Spleen (tissue), 11 donors: ENCODE data around the gene NEBL. TPM values are rescaled to one million over a fixed set of nuclear protein-coding genes. Genes with fewer than 3 reads are reported as not detected.

Source experiments
- DNase-seq: peaks from one replicate; pipeline ENCODE4 v3.0.0-alpha.2; 2020
- H3K27ac ChIP-seq, 8 donors: fragments of 200-600 bp; sonication (generic) in 7 of 8; 1 replicate in 4 of 8; 2 replicates in 4 of 8; pipeline versions ENCODE4 v1.5.0 to v1.8.0; 2016 to 2021; ENCODE audit warnings: inconsistent platforms in 4 of 8, mild to moderate bottlenecking in 4 of 8, moderate library complexity in 1 of 8
- H3K27me3 ChIP-seq, 7 donors: fragments of 200-600 bp; sonication (generic) in 6 of 7; replicated peaks in 1 of 7; 1 replicate in 4 of 7; 2 replicates in 3 of 7; pipeline versions ENCODE4 v1.5.0 to v1.8.0; 2016 to 2021; ENCODE audit warnings: inconsistent platforms in 3 of 7, mild to moderate bottlenecking in 1 of 7
- H3K36me3 ChIP-seq, 6 donors: fragments of 200-600 bp; sonication (generic) in 5 of 6; 1 replicate in 4 of 6; 2 replicates in 2 of 6; pipeline versions ENCODE4 v1.5.0 to v1.8.0; 2016 to 2021; ENCODE audit warnings: inconsistent platforms in 2 of 6
- H3K4me1 ChIP-seq, 6 donors: fragments of 200-600 bp; sonication (generic) in 5 of 6; 1 replicate in 3 of 6; 2 replicates in 3 of 6; pipeline versions ENCODE4 v1.5.0 to v1.8.0; 2016 to 2021; ENCODE audit warnings: inconsistent platforms in 3 of 6
- H3K4me3 ChIP-seq, 8 donors: fragments of 200-600 bp; sonication (generic) in 7 of 8; 1 replicate in 4 of 8; 2 replicates in 4 of 8; pipeline versions ENCODE4 v1.5.0 to v1.8.0; 2016 to 2021; ENCODE audit warnings: inconsistent platforms in 4 of 8, mild to moderate bottlenecking in 4 of 8, moderate library complexity in 2 of 8
- H3K9me3 ChIP-seq, 8 donors: fragments of 200-600 bp; sonication (generic) in 7 of 8; 1 replicate in 4 of 8; 2 replicates in 4 of 8; pipeline versions ENCODE4 v1.5.0 to v1.8.0; 2016 to 2021; ENCODE audit warnings: inconsistent platforms in 4 of 8
- POLR2A ChIP-seq, 3 donors: fragments of 450-650 bp; IDR thresholded peaks; one replicate each; pipeline ENCODE4 v1.5.1; 2017; ENCODE audit warnings: antibody characterized with exemption in 3 of 3, mild to moderate bottlenecking in 1 of 3
- POLR2AphosphoS5 ChIP-seq, 3 donors: sonication (generic); formaldehyde crosslinking; IDR thresholded peaks; one replicate each; pipeline ENCODE4 v1.5.1; 2017; ENCODE audit warnings: antibody characterized with exemption in 3 of 3
- WGBS, 5 donors: extraction: QIAGEN DNeasy Blood & Tissue Kit in 3 of 5; methylation state at CpG; one replicate each; pipeline versions ENCODE4 v1.1.5 to v1.1.7; 2013 to 2018; 5-methylcytosine and 5-hydroxymethylcytosine counted together
- intact Hi-C: fragments of 100-400 bp; cut with DNase I; formaldehyde crosslinking; loops from one replicate; pipeline ENCODE4 v1.15.0; 2023; ENCODE audit warnings: low total_unique reads
- polyA plus RNA-seq, 3 donors: library from polyadenylated mRNA; stranded (reverse); fragments of 200-250 nt; gene quantifications; one replicate each; pipeline ENCODE4 v1.2.1, GENCODE V29; 2013
- total RNA-seq, 7 donors: library from RNA; depleted of rRNA in 3 of 7; stranded (reverse); fragments of >200 nt in 3 of 7; fragmentation: NEBNext Ultra II Directional in 4 of 7; extraction: Animal tissue kit (Norgen Biotek cat#: 25700) in 4 of 7; gene quantifications; one replicate each; pipeline versions ENCODE4 v1.1.0 to v1.2.1, GENCODE V29; 2016 to 2021
- TF ChIP-seq, protein P1 (sequence below), 11 experiments: fragments of 200-600 bp in 7 of 11; fragments of 450-650 bp in 4 of 11; sonication (generic) in 4 of 11; IDR thresholded peaks in 8 of 11; conservative IDR thresholded peaks in 3 of 11; 1 replicate in 7 of 11; 2 replicates in 4 of 11; pipeline versions ENCODE4 v1.4.0 to v1.8.0; 2016 to 2021; ENCODE audit warnings: antibody characterized with exemption in 11 of 11, inconsistent platforms in 4 of 11, mild to moderate bottlenecking in 1 of 11
- donor health status: healthy with polysubstance abuse.
- donor health status: DM: no; HTN: no; CAD: no; lungs with moderate emphysema.
- donor health status: DM: no; HTN: no; CAD: no.
- donor health status: Bipolar disorder and iron deficiency.
- donor health status: healthy.
- donor health status: DM: no; HTN: no; CAD: no.
- donor health status: DM: yes; HTN: yes; CAD: no.

Gene NEBL
- total and polyA plus RNA-seq, 10 donors = 0.08 to 2.7 (median 0.54) TPM

DNA sequence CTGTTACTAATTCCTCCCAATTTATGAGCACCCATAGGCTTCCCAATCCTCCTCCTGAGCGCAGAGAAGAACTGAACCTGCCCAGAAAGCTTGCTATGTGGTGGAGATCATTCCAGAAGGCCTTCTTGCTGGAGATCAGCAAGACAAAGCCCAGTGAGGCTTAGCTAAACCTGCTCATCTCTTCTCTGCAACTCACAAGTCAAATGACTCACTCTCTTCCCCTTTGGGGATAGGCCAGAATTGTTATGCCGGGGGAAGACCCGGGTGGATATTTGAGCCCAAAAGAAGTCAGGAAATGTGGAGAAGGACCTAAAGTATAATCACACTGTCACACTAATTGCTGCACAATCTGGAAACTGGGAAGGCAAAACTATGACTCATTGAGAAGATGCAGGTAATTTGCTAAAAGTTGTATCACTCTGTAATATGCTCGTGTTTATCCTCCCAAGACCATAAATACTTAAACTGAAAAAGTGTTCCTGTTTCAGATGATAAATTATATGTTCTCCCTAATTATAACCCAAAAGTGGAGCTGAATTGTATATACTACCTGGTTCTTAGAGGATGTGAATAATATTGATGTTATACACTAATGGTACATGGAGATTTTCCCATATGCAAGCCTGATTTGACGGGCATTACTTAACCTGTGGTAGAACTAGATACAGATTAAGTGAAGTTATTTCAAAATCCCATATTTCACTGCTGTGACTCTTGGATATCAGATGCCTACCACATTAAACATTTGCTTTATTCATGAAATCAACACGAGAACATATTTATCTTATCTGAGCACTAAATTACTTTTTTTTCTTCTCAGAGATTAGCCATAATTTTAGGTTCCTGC is 6.4 kb downstream of the NEBL start:
- DNase-seq = no peak
- 69 to 79% (median 79%) methylated on average over 6 of the region's 6 CpGs for WGBS, 5 donors
- Histone ChIP-seq H3K27me3 (peaks cover 0 to 7% (median 0%) of the 10 kb centered on the region in 7 donors), H3K36me3 (no peaks in the 10 kb centered on the region), H3K27ac (no peak overlapping the region), H3K4me1 (no peaks in the 10 kb centered on the region), H3K4me3 (no peak overlapping the region), H3K9me3 (no peaks in the 10 kb centered on the region)
- TF ChIP-seq POLR2A (IDR thresholded peaks at IDR 0.05) (no peak), POLR2AphosphoS5 (IDR thresholded peaks at IDR 0.05) (no peak)
- TF ChIP-seq, protein P1, sequence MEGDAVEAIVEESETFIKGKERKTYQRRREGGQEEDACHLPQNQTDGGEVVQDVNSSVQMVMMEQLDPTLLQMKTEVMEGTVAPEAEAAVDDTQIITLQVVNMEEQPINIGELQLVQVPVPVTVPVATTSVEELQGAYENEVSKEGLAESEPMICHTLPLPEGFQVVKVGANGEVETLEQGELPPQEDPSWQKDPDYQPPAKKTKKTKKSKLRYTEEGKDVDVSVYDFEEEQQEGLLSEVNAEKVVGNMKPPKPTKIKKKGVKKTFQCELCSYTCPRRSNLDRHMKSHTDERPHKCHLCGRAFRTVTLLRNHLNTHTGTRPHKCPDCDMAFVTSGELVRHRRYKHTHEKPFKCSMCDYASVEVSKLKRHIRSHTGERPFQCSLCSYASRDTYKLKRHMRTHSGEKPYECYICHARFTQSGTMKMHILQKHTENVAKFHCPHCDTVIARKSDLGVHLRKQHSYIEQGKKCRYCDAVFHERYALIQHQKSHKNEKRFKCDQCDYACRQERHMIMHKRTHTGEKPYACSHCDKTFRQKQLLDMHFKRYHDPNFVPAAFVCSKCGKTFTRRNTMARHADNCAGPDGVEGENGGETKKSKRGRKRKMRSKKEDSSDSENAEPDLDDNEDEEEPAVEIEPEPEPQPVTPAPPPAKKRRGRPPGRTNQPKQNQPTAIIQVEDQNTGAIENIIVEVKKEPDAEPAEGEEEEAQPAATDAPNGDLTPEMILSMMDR (IDR thresholded peaks at IDR 0.05 in 8 of 11, conservative IDR thresholded peaks at IDR 0.05 in 3 of 11) = no peak
- intact Hi-C loops = no loop called here

DNA sequence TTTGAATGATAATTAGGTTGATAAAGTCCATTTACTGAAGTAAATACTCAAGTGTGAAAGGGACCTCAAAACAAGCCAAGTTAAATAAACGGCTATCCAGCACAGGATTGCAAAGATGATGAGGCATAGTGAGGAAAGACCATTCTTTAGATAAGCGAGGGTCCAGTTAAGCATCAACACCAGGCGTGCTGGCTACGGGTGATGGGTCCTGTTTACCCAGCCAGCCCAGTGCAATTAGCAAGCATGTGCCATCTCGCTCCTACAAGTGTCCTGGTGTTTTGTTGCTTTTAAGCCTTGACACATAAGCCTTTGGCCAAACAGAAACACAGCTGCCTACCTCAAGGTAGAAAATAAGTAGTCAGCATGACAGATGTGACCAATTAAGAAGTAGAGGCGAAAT is 7.1 kb downstream of the NEBL start:
- Histone ChIP-seq H3K36me3 (no peaks in the 10 kb centered on the region), H3K4me1 (no peaks in the 10 kb centered on the region), H3K27ac (no peak overlapping the region), H3K9me3 (no peaks in the 10 kb centered on the region), H3K27me3 (peaks cover 0 to 7% (median 0%) of the 10 kb centered on the region in 7 donors), H3K4me3 (no peak overlapping the region)
- no peak for DNase-seq
- WGBS, 5 donors = 63 to 80% (median 74%) methylated on average over 6 of the region's 6 CpGs
- TF ChIP-seq POLR2AphosphoS5 (IDR thresholded peaks at IDR 0.05) (no peak), POLR2A (IDR thresholded peaks at IDR 0.05) (no peak)
- TF ChIP-seq, protein P1 (IDR thresholded peaks at IDR 0.05 in 8 of 11, conservative IDR thresholded peaks at IDR 0.05 in 3 of 11) = no peak
- intact Hi-C loops = no loop called here

DNA sequence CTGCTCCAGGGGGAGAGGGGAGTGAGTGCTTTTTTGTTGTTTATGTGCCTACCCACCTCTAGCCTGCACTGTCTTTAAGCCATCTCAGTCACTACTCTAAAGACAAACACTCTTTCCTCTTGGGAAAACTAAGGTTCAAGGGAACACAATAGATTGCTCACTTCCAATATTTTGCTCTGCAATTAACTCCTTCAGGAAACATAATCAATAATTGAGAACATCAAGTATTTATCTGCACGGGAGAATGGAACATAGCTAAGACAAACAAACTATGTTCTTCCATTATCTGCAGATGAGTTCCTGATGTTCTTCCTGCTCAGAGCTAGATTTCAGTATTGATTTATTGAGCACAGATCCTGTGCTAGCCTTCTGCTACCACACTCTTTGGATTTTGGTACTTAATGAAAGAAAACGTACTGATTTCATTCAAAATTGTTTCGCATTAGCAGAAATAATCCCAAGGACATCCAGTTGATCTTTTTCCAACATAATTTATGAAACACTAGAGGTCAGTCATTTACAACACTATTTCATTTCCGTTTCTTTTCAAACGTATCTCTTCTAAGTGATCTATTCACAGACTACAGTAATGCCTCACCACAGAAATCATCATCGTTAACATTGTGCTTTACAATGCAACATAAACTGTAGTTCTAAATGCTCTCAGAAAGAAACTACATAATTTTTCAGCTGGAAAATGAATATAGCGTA is 8.3 kb downstream of the NEBL start:
- 47 to 54% (median 50%) methylated on average over 7 of the region's 7 CpGs for WGBS, 5 donors
- no peak overlapping the region for H3K4me3 ChIP-seq
- H3K9me3 ChIP-seq = no peaks in the 10 kb centered on the region
- TF ChIP-seq POLR2A (IDR thresholded peaks at IDR 0.05) (no peak), POLR2AphosphoS5 (IDR thresholded peaks at IDR 0.05) (no peak)
- TF ChIP-seq, protein P1 (IDR thresholded peaks at IDR 0.05 in 8 of 11, conservative IDR thresholded peaks at IDR 0.05 in 3 of 11) = no peak
- no peak overlapping the region for H3K27ac ChIP-seq
- DNase-seq = no peak
- H3K4me1 ChIP-seq = no peaks in the 10 kb centered on the region
- peaks cover 0 to 7% (median 0%) of the 10 kb centered on the region in 7 donors for H3K27me3 ChIP-seq
- intact Hi-C loops = no loop called here
- no peaks in the 10 kb centered on the region for H3K36me3 ChIP-seq
